ENCODE measurements around the gene SYT17. TPM values are rescaled to one million over a fixed set of nuclear protein-coding genes. Genes with fewer than 3 reads are reported as not detected.

The SYT17 gene
- polyA plus RNA-seq, 3 donors, result 0.81 to 4.9 (median 1.1) TPM

DNA sequence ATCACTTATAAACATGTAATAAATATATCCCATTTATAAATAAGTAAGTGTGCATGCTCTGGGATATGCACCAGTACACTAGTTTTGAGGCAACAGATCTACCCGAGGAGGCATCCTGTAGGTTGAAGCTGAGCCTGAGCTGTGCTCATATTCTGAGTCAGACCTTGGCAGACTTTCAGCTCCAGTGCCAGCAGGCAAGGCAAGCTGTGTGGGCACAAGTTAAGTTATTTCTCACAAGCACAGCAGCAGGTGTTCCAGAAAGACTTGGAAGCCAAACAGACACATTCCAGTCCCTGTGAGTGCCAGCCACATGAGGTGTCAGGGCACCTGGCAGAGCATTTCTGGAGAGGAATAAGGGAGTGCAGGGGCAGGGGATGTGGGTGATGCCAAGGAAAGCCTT lies 116.2 kb downstream of the SYT17 start:
- 82% methylated on average over 1 of the region's 1 CpG for WGBS (ENCODE audit: insufficient coverage)

GRCh38 chr16:19285431-19285830 lies 117.4 kb downstream of the SYT17 start, which contains the start of gene CLEC19A:
CLEC19A (plus strand) TSS chr16:19285731; CDS start chr16:19285852, 121 bp downstream.
- no peak within 1 kb of the TSS for H3K4me2 ChIP-seq (replicated peaks; ENCODE audit: extremely low read depth, low read length, poor library complexity, severe bottlenecking)
- WGBS (ENCODE audit: insufficient coverage), result 83% methylated on average over 1 of the region's 2 CpGs
- H2AFZ ChIP-seq (ENCODE audit: insufficient read depth, low read depth, low read length, poor library complexity, severe bottlenecking), result no peak within 1 kb of the TSS

More for the DNA sequence above, 116.2 kb downstream of the SYT17 start:
- Histone ChIP-seq H3K4me3 (replicated peaks in 1 of 3; ENCODE audit: low read depth in 2 of 3, low read length in 3 of 3) (no peak overlapping the region), H3K79me2 (ENCODE audit: insufficient read depth, low read length) (no peaks in the 10 kb centered on the region), H2AFZ (ENCODE audit: insufficient read depth, low read depth, low read length, poor library complexity, severe bottlenecking) (no peak overlapping the region), H3K9ac (ENCODE audit: insufficient read depth, low read length, poor library complexity, severe bottlenecking) (no peak overlapping the region), H3K27me3 (ENCODE audit: control insufficient read depth in 2 of 2, insufficient read depth in 2 of 2, low read length in 2 of 2) (peaks cover 2 to 4% of the 10 kb centered on the region in 2 donors), H3K4me2 (replicated peaks; ENCODE audit: extremely low read depth, low read length, poor library complexity, severe bottlenecking) (no peak overlapping the region), H4K20me1 (ENCODE audit: insufficient read depth, low read length) (no peaks in the 10 kb centered on the region), H3K4me1 (ENCODE audit: control insufficient read depth in 1 of 2, insufficient read depth in 2 of 2, low read length in 2 of 2) (no peaks in the 10 kb centered on the region), H3K36me3 (replicated peaks in 1 of 2; ENCODE audit: control insufficient read depth in 1 of 2, insufficient read depth in 2 of 2, low read length in 2 of 2) (no peaks in the 10 kb centered on the region), H3K9me3 (replicated peaks in 1 of 2; ENCODE audit: control insufficient read depth in 1 of 2, insufficient read depth in 1 of 2, low read length in 2 of 2) (no peaks in the 10 kb centered on the region), H3K27ac (ENCODE audit: low read depth in 1 of 2, low read length in 2 of 2) (no peak overlapping the region)
- TF ChIP-seq, protein P1, sequence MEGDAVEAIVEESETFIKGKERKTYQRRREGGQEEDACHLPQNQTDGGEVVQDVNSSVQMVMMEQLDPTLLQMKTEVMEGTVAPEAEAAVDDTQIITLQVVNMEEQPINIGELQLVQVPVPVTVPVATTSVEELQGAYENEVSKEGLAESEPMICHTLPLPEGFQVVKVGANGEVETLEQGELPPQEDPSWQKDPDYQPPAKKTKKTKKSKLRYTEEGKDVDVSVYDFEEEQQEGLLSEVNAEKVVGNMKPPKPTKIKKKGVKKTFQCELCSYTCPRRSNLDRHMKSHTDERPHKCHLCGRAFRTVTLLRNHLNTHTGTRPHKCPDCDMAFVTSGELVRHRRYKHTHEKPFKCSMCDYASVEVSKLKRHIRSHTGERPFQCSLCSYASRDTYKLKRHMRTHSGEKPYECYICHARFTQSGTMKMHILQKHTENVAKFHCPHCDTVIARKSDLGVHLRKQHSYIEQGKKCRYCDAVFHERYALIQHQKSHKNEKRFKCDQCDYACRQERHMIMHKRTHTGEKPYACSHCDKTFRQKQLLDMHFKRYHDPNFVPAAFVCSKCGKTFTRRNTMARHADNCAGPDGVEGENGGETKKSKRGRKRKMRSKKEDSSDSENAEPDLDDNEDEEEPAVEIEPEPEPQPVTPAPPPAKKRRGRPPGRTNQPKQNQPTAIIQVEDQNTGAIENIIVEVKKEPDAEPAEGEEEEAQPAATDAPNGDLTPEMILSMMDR (IDR thresholded peaks at IDR 0.05), result no peak
- Mint-ChIP-seq H3K27ac (no peak overlapping the region), H3K9me3 (peaks cover 0 to 2% (median 0%) of the 10 kb centered on the region in 7 donors), H3K36me3 (no peaks in the 10 kb centered on the region), H3K4me3 (no peak overlapping the region), H3K27me3 (ENCODE audit: low read depth in 3 of 3) (peaks cover 0 to 13% (median 7%) of the 10 kb centered on the region in 3 donors), H3K4me1 (no peaks in the 10 kb centered on the region)
- intact Hi-C loops (cut with micrococcal nuclease), result no loop called here
- no peak for DNase-seq

More at GRCh38 chr16:19285431-19285830, 117.4 kb downstream of the SYT17 start, which contains the start of gene CLEC19A:
- Histone ChIP-seq H3K9ac (ENCODE audit: insufficient read depth, low read length, poor library complexity, severe bottlenecking) (no peak within 1 kb of the TSS), H3K27ac (ENCODE audit: low read depth in 1 of 2, low read length in 2 of 2) (no peak within 1 kb of the TSS), H3K4me1 (ENCODE audit: control insufficient read depth in 1 of 2, insufficient read depth in 2 of 2, low read length in 2 of 2) (no peaks in the 10 kb centered on the region), H3K36me3 (replicated peaks in 1 of 2; ENCODE audit: control insufficient read depth in 1 of 2, insufficient read depth in 2 of 2, low read length in 2 of 2) (no peaks in the 10 kb centered on the region), H3K4me3 (replicated peaks in 1 of 3; ENCODE audit: low read depth in 2 of 3, low read length in 3 of 3) (no peak within 1 kb of the TSS), H4K20me1 (ENCODE audit: insufficient read depth, low read length) (no peaks in the 10 kb centered on the region), H3K79me2 (ENCODE audit: insufficient read depth, low read length) (no peaks in the 10 kb centered on the region), H3K27me3 (ENCODE audit: control insufficient read depth in 2 of 2, insufficient read depth in 2 of 2, low read length in 2 of 2) (peaks cover 2 to 4% of the 10 kb centered on the region in 2 donors), H3K9me3 (replicated peaks in 1 of 2; ENCODE audit: control insufficient read depth in 1 of 2, insufficient read depth in 1 of 2, low read length in 2 of 2) (no peaks in the 10 kb centered on the region)
- Mint-ChIP-seq H3K4me3 (no peak within 1 kb of the TSS), H3K27ac (no peak within 1 kb of the TSS), H3K27me3 (ENCODE audit: low read depth in 3 of 3) (peaks cover 3 to 10% (median 9%) of the 10 kb centered on the region in 3 donors), H3K9me3 (peaks cover 0 to 2% (median 0%) of the 10 kb centered on the region in 7 donors), H3K4me1 (peaks cover 3% of the 10 kb centered on the region), H3K36me3 (no peaks in the 10 kb centered on the region)
- intact Hi-C loops (cut with micrococcal nuclease), result no loop called here
- DNase-seq, result no peak
- TF ChIP-seq, protein P1 (IDR thresholded peaks at IDR 0.05), result no peak
